Endothelial cell of umbilical vein (primary cell): ENCODE measurements around the gene PTPRCAP.

Experiments
- EZH2 ChIP-seq: IDR thresholded peaks from 2 replicates; pipeline ENCODE4 v1.6.1; 2012; ENCODE audit warnings: borderline replicate concordance, low read depth, mild to moderate bottlenecking, moderate library complexity, low read length, inconsistent platforms; ENCODE audit not compliant: severe bottlenecking
- GATA2 ChIP-seq: IDR thresholded peaks from 2 replicates; pipeline ENCODE4 v1.7.0; 2011; ENCODE audit warnings: low read depth, mild to moderate bottlenecking, moderate library complexity, mixed read lengths, low read length; ENCODE audit not compliant: insufficient read length, insufficient read depth
- JUN ChIP-seq: IDR thresholded peaks from 2 replicates; pipeline ENCODE4 v1.6.1; 2011; ENCODE audit warnings: borderline replicate concordance, low read depth; ENCODE audit not compliant: insufficient read length, insufficient read depth
- MYC ChIP-seq: IDR thresholded peaks from one replicate; pipeline ENCODE4 v1.6.1; 2011; ENCODE audit warnings: mild to moderate bottlenecking, low read depth, low read length
- POLR2A ChIP-seq: IDR thresholded peaks from 2 replicates; pipeline ENCODE4 v1.6.1; 2012; ENCODE audit warnings: low read depth, mild to moderate bottlenecking, control low read depth, low read length
- POLR2AphosphoS5 ChIP-seq: IDR thresholded peaks from 2 replicates; pipeline ENCODE4 v1.6.1; 2012; ENCODE audit warnings: low read depth, mild to moderate bottlenecking, control low read depth, low read length, moderate library complexity; ENCODE audit not compliant: insufficient read depth
- TF ChIP-seq, protein P1 (sequence below), 2 donors: IDR thresholded peaks; 1 replicate in 1 of 2; 2 replicates in 1 of 2; pipeline ENCODE4 v1.5.1; 2011; ENCODE audit warnings: low read length in 2 of 2, mild to moderate bottlenecking in 2 of 2, moderate library complexity in 2 of 2, control low read depth in 1 of 2, inconsistent platforms in 1 of 2, low read depth in 1 of 2; ENCODE audit not compliant: insufficient read depth in 1 of 2; ENCODE audit errors: extremely low read depth in 1 of 2
- TF ChIP-seq, protein P2 (sequence below): IDR thresholded peaks from 2 replicates; pipeline ENCODE4 v1.6.1; 2011; ENCODE audit not compliant: insufficient read depth, insufficient read length

DNA sequence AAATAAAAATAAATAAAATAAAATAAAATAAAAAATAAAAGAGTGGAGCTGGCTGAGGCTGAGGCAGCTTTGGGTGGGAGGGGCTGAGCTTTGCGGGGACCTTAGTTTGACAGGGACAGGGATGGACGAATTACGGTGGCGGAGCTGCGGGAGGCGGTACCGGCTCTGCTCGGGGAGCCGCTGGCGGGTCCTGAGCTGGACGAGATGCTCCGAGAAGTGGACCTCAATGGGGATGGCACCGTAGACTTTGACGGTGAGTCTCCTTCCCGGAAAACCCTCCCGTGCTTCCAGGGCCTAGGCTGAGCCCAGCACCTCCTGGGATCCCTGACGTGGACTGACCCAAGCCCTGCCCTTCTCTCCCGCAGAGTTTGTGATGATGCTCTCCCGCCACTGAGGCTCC lies 20.8 kb upstream of the PTPRCAP start:
- TF ChIP-seq, protein P1, sequence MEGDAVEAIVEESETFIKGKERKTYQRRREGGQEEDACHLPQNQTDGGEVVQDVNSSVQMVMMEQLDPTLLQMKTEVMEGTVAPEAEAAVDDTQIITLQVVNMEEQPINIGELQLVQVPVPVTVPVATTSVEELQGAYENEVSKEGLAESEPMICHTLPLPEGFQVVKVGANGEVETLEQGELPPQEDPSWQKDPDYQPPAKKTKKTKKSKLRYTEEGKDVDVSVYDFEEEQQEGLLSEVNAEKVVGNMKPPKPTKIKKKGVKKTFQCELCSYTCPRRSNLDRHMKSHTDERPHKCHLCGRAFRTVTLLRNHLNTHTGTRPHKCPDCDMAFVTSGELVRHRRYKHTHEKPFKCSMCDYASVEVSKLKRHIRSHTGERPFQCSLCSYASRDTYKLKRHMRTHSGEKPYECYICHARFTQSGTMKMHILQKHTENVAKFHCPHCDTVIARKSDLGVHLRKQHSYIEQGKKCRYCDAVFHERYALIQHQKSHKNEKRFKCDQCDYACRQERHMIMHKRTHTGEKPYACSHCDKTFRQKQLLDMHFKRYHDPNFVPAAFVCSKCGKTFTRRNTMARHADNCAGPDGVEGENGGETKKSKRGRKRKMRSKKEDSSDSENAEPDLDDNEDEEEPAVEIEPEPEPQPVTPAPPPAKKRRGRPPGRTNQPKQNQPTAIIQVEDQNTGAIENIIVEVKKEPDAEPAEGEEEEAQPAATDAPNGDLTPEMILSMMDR (IDR thresholded peaks at IDR 0.05; ENCODE audit: extremely low read depth in 1 of 2, insufficient read depth in 1 of 2, low read depth in 1 of 2, low read length in 2 of 2) = no peak
- TF ChIP-seq POLR2A (no peak), POLR2AphosphoS5 (no peak), EZH2 (no peak), JUN (no peak), GATA2 (no peak), MYC (no peak)
- TF ChIP-seq, protein P2, sequence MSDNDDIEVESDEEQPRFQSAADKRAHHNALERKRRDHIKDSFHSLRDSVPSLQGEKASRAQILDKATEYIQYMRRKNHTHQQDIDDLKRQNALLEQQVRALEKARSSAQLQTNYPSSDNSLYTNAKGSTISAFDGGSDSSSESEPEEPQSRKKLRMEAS = no peak
